KMS-11 (cell line): Measurements from ENCODE around the gene PPFIBP2.
A peak's percentile ranks its signal among the peaks of the same experiment; 100 is the strongest.

ENCODE experiments used
- H2AFZ ChIP-seq: fragments of 200-600 bp; sonication (generic); 2 replicates; pipeline ENCODE4 v1.6.1; 2016; ENCODE audit warnings: antibody characterized with exemption, mixed run types, low read depth
- H3K27ac ChIP-seq: fragments of 200-600 bp; sonication (generic); 2 replicates; pipeline ENCODE4 v1.6.1; 2016; ENCODE audit warnings: mild to moderate bottlenecking, mixed run types
- H3K27me3 ChIP-seq: fragments of 200-600 bp; sonication (generic); 2 replicates; pipeline ENCODE4 v1.6.1; 2017; ENCODE audit warnings: mild to moderate bottlenecking, low read depth, mixed run types, moderate library complexity; ENCODE audit not compliant: insufficient read depth
- H3K36me3 ChIP-seq: fragments of 200-600 bp; sonication (generic); 2 replicates; pipeline ENCODE4 v1.6.1; 2017; ENCODE audit warnings: mild to moderate bottlenecking, mixed run types; ENCODE audit not compliant: insufficient read depth
- H3K4me1 ChIP-seq: fragments of 200-600 bp; sonication (generic); 2 replicates; pipeline ENCODE4 v1.6.1; 2016; ENCODE audit warnings: mild to moderate bottlenecking, low read depth, mixed run types; ENCODE audit not compliant: poor library complexity, severe bottlenecking
- H3K4me2 ChIP-seq: fragments of 200-600 bp; sonication (generic); 2 replicates; pipeline ENCODE4 v1.7.0; 2016; ENCODE audit warnings: mild to moderate bottlenecking, mixed run types
- H3K4me3 ChIP-seq: fragments of 200-600 bp; sonication (generic); IDR thresholded peaks from 2 replicates; pipeline ENCODE4 v1.6.1; 2017; ENCODE audit warnings: low read depth, low read length, mixed read lengths; ENCODE audit not compliant: insufficient read depth
- H3K79me2 ChIP-seq: fragments of 200-600 bp; sonication (generic); 2 replicates; pipeline ENCODE4 v1.6.1; 2016; ENCODE audit warnings: low read depth, mixed run types; ENCODE audit not compliant: insufficient read depth
- H3K9ac ChIP-seq: fragments of 200-600 bp; sonication (generic); 2 replicates; pipeline ENCODE4 v1.6.1; 2016; ENCODE audit warnings: mild to moderate bottlenecking, mixed run types
- H4K20me1 ChIP-seq: fragments of 200-600 bp; sonication (generic); 2 replicates; pipeline ENCODE4 v1.6.1; 2016; ENCODE audit warnings: mild to moderate bottlenecking, mixed run types; ENCODE audit not compliant: insufficient read depth
- TF ChIP-seq, protein P1 (sequence below): fragments of 200-600 bp; sonication (generic); conservative IDR thresholded peaks from 2 replicates; pipeline ENCODE4 v1.6.1; 2017; ENCODE audit warnings: low read depth, mild to moderate bottlenecking, antibody characterized with exemption, low read length, moderate library complexity, mixed read lengths

Gene PPFIBP2

DNA sequence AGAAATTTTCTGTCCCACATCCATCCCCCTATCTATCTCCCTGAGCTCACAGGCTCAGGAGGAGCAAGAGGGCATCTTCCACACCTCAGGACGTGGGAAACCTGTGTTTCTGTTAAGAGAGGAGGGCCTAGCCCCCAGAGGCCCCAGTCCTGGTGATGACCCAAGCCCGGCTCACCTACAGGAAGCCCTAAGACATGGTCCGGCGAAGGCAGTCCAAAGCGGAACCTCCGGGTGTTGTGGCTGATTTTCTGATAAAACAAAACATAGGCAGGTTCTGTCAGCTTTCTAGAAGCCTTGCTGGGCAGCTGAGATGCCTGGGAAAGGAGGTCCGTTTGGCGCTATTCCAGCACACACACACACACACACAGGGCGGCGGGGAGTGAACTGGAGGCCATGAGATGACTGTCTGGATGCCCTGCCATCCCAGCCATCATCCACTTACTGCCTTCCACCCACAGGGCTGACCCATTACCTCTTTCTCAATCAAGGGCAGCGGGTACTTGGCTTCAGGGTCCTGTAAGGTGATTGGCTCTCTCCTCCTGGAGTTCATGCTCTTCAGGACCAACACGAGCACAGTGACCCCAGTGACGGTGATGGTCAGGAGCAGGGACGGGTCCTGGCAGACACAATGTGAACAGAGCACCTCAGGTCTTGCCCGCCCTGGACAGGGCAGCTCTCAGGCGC, 158.6 kb downstream of the PPFIBP2 start:
- no peaks in the 10 kb centered on the region for H3K27me3 ChIP-seq
- H4K20me1 ChIP-seq = no peaks in the 10 kb centered on the region
- no peak overlapping the region for H3K9ac ChIP-seq
- no peak overlapping the region for H3K4me2 ChIP-seq
- H3K27ac ChIP-seq = no peak overlapping the region
- TF ChIP-seq, protein P1, sequence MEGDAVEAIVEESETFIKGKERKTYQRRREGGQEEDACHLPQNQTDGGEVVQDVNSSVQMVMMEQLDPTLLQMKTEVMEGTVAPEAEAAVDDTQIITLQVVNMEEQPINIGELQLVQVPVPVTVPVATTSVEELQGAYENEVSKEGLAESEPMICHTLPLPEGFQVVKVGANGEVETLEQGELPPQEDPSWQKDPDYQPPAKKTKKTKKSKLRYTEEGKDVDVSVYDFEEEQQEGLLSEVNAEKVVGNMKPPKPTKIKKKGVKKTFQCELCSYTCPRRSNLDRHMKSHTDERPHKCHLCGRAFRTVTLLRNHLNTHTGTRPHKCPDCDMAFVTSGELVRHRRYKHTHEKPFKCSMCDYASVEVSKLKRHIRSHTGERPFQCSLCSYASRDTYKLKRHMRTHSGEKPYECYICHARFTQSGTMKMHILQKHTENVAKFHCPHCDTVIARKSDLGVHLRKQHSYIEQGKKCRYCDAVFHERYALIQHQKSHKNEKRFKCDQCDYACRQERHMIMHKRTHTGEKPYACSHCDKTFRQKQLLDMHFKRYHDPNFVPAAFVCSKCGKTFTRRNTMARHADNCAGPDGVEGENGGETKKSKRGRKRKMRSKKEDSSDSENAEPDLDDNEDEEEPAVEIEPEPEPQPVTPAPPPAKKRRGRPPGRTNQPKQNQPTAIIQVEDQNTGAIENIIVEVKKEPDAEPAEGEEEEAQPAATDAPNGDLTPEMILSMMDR = no peak
- no peak overlapping the region for H2AFZ ChIP-seq
- H3K36me3 ChIP-seq = no peaks in the 10 kb centered on the region
- no peak overlapping the region for H3K4me3 ChIP-seq
- H3K4me1 ChIP-seq = peaks cover 21% of the 10 kb centered on the region
- no peaks in the 10 kb centered on the region for H3K79me2 ChIP-seq

DNA sequence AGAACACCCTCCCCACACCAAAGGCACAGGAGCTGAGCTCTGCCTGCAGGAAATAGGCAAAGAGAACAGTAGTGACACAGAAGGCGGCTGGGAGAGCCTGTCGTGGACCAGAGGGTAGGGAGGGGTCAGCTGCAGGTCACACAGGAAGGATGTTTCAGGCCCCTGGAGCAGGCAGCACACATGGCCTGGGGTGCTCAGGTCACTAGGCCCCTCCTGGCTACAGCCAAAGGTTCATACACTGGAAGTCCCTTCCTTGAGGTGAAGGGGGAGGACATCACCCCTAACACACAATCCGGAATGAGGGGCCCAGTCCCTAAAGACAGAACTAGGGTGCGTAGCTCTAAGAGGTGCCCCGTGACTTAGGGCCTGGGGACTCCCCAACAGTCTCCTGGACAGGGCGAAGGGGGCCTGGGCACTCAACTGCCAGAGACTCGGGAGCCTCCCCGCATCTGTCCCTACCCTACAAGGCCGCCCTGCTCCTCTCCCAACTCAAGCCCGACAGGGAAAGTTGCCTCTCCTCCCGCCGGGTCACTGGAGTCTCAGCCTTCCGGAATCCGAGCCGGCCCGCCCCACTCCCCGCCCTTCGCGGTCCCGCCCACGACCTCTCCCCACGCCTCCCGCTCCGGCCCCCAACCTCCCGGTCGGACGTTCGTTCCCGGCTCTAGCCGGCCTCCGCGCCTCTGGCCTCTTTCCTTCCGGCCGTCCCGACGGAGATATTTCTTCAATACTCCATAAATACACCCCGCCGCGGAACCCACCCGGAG, 159.3 kb downstream of the PPFIBP2 start, which contains the start of gene CYB5R2:
Gene CYB5R2, minus strand, starts transcription at position 541 of the 764 bp plus-strand sequence. CDS start 675 bp downstream, outside the sequence.
- Histone ChIP-seq H4K20me1 (no peaks in the 10 kb centered on the region), H3K79me2 (no peaks in the 10 kb centered on the region), H3K27ac (no peak within 1 kb of the TSS), H3K4me1 (peaks cover 21% of the 10 kb centered on the region), H3K27me3 (no peaks in the 10 kb centered on the region), H3K9ac (no peak within 1 kb of the TSS), H2AFZ (peak within 1 kb of the TSS; percentile 26; the same call in 1 of the 2 replicates), H3K36me3 (no peaks in the 10 kb centered on the region), H3K4me2 (no peak within 1 kb of the TSS), H3K4me3 (no peak within 1 kb of the TSS)
- TF ChIP-seq, protein P1 = no peak

DNA sequence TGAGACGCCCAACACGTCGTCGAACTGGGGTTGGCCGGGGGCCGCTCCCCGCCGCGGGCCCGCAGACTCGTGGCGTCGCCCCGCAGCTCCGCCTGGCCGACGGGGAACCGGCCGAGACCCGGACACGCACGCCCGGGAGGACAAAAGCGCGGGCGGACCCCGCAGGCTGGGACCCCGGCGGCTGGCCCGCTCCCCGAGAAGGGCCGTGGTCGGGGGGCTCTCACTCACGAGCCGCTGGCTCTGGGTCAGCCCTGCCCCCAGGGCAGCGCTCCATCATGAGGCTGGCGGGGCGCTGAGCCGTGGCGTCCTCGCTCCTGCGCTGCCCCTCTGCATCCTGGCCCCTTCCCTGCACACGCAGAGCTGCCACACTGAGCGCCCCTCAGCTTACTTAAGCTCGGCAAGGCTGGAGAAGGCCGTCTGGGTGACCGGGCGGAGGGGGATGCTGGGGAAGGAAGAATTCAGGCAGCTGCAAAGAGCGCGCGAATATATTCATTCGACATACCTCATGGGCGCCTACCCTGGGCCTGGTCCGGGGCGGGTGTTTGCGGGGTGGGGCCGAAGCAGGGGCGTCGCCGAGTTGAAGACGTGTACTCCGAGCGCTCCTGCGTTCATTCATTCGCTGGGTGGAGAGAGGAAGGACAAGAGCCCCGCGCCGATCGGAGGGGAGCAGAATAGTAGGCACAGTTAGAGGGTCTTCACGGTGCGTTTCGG, 160.1 kb downstream of the PPFIBP2 start:
- TF ChIP-seq, protein P1 = no peak
- no peaks in the 10 kb centered on the region for H4K20me1 ChIP-seq
- H3K4me3 ChIP-seq = no peak overlapping the region
- no peak overlapping the region for H3K27ac ChIP-seq
- H3K4me2 ChIP-seq = no peak overlapping the region
- H3K9ac ChIP-seq = no peak overlapping the region
- H2AFZ ChIP-seq = peak overlapping the region; percentile 26; the same call in 1 of the 2 replicates
- no peaks in the 10 kb centered on the region for H3K36me3 ChIP-seq
- H3K27me3 ChIP-seq = no peaks in the 10 kb centered on the region
- no peaks in the 10 kb centered on the region for H3K79me2 ChIP-seq
- H3K4me1 ChIP-seq = peaks cover 21% of the 10 kb centered on the region

DNA sequence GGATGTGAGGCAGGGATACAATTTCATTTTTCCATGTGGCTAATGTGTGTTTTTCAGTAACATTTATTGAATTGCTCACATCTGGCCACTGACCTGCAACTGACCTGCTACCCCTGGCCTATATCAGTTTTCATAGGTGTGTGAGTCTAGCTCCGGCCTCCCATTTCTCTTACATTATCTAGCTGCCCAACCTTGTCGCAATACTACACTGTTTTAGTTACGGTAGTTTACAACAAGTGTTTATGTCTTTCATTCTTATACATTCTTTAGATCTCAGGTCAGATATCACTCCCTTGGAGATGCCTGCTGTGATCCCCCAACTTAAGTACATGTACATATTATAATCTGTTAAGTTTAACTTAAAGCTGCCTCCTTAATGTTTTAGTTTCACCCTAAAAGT, 161.8 kb downstream of the PPFIBP2 start:
- Histone ChIP-seq H3K4me3 (no peak overlapping the region), H3K79me2 (no peaks in the 10 kb centered on the region), H3K36me3 (no peaks in the 10 kb centered on the region), H3K4me2 (no peak overlapping the region), H3K27ac (no peak overlapping the region), H4K20me1 (no peaks in the 10 kb centered on the region), H3K4me1 (peaks cover 20% of the 10 kb centered on the region), H3K27me3 (no peaks in the 10 kb centered on the region), H3K9ac (no peak overlapping the region), H2AFZ (no peak overlapping the region)
- TF ChIP-seq, protein P1 = no peak
